Ammon's horn (tissue), 1 donor: ENCODE measurements around the gene MIX23.

Experiments
- DNase-seq: peaks from one replicate; pipeline ENCODE4 v3.0.0-alpha.2; 2016; ENCODE audit warnings: low spot score

MIX23 gene

GRCh38 chr3:122351612-122352011 lies 31.4 kb downstream of the MIX23 start:
- DNase-seq: no peak

GRCh38 chr3:122350814-122351418 lies 32.1 kb downstream of the MIX23 start:
- peak; percentile 15 for DNase-seq

GRCh38 chr3:122349171-122349570 lies 33.9 kb downstream of the MIX23 start:
- DNase-seq: no peak

- DNase-seq: no peak
These were observed 39.4 kb downstream of the MIX23 start for GRCh38 chr3:122343654-122344053.

DNA sequence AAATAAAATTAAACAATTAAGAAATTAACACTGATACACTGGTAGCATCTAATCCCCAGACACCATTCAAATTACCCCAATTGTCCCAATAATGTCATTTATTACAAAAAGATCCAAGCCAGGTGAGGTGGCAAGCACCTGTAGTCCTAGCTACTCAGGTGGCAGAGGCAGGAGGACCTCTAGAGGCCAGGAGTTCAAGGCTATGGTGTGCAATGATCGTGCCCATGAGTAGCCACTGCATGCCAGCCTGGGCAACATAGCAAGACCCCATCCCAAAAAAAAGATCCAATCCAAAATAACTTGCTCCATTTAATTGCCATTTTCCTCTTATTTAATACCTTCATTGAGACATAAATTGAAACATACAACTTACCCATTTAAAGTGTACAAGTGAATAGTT lies 40.2 kb downstream of the MIX23 start:
- DNase-seq: no peak

- no peak for DNase-seq
These were observed 50.5 kb downstream of the MIX23 start for GRCh38 chr3:122332551-122332950.

DNA sequence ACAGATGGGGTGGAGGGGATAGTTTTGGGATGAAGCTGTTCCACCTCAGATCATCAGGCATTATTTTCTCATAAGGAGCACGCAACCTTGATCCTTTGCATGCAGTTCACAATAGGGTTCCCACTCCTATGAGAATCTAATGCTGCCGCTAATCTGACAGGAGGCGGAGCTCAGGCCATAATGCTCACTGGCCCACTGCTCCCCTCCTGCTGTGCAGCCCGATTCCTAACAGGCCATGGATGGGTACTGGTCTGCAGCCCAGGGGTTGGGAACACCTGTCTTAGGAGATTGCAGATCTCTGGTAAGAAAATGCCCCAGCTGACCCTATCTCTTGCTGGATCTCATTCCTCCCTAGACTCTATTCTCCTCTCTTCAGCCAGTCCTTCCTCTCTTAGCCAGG lies 51.1 kb downstream of the MIX23 start:
- no peak for DNase-seq

GRCh38 chr3:122325769-122326168 lies 57.3 kb downstream of the MIX23 start:
- DNase-seq: no peak

GRCh38 chr3:122324871-122325323 lies 58.1 kb downstream of the MIX23 start, which contains the start of gene CSTA:
TSS of gene CSTA (plus strand) at chr3:122325248. CDS start at chr3:122325293, 45 bp downstream.
- no peak for DNase-seq

DNA sequence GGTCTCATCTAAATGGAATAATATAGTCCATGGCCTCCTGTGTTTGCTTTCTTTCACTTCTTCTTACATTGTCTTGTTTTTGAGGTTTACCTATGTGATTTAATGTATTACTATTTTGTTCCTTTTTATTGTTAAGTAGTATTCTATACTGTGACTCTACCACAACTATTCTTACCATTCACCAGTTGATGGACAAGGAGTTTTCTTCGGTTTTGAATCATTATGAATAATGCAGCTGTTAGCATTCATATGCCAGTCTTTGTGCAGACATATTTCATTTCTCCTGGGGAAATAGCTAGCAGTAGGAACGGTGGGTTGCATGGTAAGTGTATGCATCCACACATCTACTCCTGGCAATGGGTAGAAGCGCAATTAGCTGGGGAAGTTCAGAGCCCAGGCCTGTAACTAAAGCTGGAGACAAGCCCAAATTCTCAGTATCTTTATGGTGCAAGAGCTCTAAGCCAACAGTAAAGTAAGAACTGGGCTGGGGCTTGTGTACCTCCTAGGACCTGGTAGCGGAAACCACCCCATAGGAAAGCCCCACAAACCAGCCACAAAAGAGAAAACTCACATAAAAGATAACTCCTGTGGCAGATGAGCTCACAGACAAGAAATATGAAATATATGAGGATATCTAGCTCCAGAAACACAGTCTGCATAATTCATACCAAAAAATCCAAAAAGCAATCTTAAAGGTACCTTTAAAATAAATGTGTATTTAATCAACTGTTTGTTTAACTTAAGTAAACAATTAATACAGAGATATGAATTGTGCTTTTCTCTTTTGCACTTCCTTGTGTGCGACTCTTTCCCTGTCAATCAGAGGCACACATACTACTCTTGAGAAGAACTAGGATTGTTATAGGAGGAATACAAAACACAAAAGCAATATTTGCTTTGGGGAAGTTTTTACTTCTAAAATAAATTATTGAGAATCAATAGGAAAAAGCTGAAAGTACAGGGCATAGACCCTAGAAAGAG lies 60.6 kb downstream of the MIX23 start:
- no peak for DNase-seq

DNA sequence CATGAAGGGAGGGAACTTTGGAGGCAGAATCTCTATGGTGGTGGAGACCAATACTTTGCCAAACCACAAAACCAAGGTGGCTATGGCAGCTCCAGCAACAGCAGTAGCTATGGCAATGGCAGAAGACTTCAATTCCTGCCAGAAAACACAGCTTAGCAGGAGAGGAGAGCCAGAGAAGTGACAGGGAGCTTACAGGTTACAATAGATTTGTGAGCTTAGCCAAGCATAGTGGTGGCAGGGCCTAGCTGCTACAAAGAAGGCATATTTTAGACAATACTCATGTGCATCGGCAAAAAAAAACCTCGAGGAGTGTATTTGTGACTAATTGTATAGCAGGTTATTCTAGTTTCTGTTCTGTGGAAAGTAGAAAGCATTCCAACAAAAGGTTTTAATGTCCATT lies 64.4 kb downstream of the MIX23 start:
- DNase-seq: no peak

DNA sequence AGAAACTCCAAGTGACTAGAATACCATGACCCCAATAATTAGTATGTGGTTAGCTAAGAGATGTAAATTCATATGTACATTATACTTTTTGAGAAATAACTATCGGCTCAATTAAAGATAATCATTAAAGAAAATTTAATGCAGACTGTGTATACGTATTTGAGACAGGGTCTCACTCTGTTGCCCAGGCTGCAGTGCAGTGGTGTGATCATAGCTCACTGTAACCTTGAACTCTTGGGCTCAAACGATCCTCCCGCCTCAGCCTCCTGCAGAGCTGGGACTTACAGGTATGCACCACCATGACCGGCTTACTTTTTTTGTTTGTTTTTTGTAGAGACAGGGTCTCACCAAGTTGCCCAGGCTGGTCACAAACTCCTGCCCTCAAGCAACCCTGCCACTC lies 66.7 kb downstream of the MIX23 start:
- no peak for DNase-seq

GRCh38 chr3:122315619-122316018 lies 67.4 kb downstream of the MIX23 start:
- DNase-seq: no peak

DNA sequence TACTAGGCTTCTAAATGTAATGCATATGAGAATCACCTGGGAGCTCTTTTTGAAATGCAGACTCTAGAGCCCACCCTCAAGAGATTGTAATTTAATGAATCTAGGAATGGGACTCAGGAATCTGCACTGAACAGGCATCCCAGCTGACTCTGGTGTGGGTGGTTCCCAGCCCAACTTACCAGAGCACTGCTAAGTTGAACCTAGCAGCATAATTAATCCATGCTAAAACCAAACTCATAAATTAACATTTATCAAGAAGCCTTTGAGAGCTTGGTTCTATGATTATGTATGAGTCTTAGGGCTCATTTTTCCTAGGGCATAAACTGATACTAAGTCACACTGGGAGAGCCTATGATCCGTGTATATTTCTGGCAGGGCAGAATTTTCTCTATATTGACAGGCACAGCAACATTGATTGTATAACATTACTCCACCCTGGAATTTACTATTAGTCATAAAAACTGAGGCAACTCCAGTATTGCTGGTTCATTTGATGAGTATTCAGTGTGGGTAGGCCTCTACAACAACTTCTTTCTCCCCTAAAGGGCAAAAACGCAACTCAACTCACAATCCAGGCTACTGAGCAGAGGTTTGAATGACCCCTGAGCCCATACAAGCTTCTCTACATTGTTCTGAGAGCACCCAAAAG lies 68.7 kb downstream of the MIX23 start:
- DNase-seq: no peak

DNA sequence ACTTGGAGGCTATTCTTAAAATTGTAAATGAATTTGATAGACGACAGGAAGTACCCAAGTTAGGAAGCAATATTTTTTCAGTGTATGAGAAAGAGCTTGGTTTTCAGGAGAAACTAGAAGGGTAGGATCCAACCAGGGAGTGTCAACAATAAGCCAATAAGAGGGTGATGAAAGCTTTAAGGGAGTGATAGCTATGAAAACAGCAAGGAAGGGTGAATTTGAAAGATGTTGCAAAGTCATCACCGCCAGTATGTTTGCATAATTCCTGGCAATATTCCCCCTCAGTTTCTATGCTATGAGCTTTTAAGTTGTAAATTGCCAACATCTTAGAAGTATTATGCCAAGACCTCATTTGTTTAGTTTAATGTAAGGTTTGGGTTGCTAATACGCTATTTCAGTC lies 69.8 kb downstream of the MIX23 start:
- DNase-seq: no peak

DNA sequence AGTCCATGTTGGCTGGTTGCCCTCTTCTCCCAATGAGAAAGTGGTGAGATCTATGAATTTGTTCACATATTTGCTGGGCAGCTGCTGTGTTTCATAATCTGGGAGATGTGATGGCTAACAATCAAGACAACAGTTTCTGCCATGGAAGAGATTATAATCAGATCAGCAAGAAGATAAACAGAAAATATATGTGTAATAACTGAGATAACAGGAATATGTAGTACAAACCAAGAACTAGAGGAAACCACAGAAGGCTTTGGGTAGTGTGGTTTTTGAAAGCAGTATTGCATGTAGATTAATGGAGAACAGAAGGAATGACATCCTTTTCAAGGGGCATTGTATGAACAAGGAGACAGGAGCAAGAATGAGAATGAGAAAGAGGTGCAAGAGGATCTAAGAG lies 70.2 kb downstream of the MIX23 start:
- DNase-seq: no peak

- DNase-seq: no peak
These were observed 72.7 kb downstream of the MIX23 start for GRCh38 chr3:122310361-122310760.
